HG02884 (cell line): ENCODE data around the gene AGTPBP1.

ENCODE experiments used
- ATAC-seq: cut with Tn5 transposase; IDR thresholded peaks from one replicate; pipeline ENCODE4 v1.9.1; 2021; ENCODE audit warnings: mild to moderate bottlenecking, moderate library complexity; ENCODE audit not compliant: unreplicated experiment

AGTPBP1 gene

DNA sequence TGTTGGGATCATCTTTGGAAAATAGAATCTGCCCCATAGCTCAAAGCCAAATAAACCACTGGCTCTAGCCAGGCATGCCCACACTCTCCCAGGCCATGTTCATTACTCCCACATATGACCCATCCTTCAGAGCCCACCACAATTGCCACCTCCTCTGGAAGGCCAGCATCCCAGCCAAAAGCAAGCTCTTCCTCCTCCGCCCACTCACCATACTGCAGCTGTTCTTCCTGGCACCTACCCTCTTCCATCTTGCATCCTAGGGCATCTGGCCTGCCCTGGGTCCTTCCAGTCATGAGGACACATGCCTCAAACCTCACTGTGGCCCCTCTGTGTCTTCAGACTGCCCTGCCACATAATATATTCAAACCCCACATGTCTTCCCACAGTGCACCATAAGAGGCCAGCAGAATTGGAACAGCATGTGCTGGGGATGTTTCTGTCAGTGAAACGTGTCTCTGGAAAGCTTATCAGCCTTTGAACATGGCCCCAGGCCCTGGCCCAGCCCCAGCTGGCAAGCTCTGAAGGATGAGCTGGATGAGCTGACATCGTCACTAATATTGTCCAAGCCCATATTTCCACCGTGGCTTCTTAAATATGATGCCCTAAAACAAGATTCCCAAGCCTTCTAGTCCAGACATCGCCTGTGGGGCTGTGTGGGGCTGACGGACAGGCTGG is 230.8 kb downstream of the AGTPBP1 start:
- no peak for ATAC-seq

DNA sequence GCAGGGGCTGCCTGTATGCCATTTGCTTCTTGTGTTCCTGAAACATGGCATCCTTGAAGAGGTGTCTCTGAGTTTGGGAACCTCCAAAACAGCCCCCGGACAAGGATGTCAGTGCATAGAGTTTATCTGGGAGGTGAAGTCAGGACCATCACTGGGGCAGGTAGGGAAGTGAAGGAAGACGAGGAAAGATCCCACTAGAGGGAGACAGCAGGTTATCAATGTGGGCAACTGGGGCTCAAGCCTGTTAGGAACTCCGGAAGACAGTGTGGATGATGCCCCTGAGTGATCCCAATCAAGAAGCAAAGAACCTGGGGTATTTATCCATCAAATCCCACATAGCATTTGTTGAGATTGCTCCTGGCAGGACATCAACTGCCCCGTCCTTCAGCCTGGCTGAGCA is 233.1 kb downstream of the AGTPBP1 start:
- ATAC-seq, result no peak

DNA sequence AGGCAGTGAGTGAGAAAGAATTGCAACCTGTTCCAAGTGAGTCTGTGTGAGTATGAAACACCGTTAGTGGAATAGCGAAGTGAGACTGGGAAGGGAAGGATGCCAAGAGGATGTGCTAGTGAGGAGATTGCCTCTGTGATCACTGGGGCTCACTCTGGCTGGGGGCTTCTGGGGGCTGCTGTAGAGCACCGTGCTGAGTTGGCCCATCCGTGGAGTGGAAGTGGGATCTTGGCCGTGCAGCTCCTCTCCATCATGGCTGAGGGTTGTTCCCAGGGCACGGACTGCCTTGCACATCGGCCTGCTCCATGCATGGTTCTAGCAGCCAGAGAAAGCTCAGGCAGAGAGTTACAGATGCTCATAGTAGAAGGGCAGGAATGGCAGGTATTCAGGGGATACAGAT is 236.1 kb downstream of the AGTPBP1 start:
- ATAC-seq, result no peak

DNA sequence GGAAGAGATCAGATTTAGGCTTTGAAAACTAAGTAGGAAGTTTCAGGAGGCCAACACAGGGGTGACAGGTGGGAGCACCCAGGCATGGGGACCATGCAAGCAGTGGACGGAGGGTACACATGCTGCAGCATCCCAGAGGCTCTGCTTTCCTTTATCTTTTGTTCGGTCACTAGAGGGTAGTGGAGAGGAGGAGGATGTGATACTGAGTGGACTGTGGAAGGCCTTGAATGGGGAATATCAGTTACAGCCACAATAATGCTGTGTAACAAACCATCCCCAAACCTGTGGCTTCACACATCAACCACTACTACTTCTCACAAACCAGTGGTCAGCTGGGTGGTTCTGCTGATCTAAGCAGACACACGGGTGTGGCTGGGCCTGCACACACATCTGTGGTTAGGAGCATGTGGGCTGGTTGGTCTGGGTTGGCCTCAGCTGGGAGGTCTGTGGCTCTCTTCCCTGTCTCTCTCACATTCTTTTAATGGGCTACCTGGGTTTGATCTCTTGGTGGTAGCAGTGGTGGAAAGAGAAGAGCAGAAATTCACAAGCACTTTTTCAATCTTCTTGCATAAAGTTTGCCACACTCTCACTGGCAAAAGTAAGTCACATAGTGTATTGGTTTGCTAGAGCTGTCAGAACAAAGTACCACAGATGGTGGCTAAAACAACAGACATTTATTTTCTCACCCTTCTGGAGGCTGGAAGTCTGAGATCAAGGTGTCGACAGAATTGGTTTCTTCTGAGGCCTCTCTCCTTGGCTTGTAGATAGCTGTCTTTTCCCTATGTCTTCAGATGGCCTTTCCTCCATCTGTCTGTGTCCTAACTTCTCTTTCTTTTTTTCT is 238.7 kb downstream of the AGTPBP1 start:
- no peak for ATAC-seq

DNA sequence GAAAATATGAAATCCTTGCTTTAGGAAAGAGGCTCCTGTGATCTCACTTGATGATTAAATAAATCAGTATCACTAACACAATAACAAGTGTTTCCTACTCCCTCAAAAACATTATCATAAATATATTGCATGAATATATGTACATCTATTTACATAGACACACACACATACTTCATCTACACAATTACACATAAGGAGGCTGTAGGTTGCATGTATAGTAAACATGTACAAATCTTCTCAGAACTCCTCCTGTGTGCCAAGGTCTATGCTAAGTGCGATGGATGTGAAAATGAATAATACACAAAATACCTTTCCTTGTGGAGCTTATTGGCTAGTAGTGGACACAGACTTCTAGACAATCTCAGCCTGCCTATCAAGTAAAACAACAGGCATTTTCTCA is 239.9 kb downstream of the AGTPBP1 start:
- ATAC-seq, result no peak

DNA sequence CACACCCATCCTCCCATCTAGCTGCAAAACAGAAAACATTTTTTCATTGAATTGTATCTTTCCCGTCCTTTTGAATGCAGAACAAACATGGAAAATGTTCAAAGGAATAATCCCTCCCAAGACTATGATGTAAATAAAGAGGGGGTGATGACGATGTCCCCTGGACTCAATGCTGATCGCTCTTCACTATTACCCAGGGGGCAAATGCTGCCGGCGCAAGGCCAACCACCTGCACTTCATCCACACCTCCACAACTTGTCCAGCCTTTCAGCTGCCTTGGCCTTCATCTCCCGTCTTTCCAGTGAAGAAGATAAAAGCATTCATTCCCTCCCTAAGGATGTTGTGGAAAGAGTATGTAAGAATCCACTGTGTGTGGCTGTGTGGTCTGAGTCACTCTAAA is 240.3 kb downstream of the AGTPBP1 start:
- ATAC-seq, result no peak
